Neuronal stem cell (in vitro differentiated cells): ENCODE data around the gene EGLN2.
"Not testable (repeated sequence)": the region's sequence is repeated elsewhere in the genome, so short reads cannot be mapped to it uniquely, and the experiment has no call there.

ENCODE experiments used
- DNase-seq: peaks from one replicate; pipeline ENCODE4 v3.0.0-alpha.2; 2013; ENCODE audit warnings: low spot score
- H2AFZ ChIP-seq: one replicate; pipeline ENCODE4 v1.6.1; 2013; ENCODE audit warnings: mild to moderate bottlenecking, low read length, inconsistent platforms
- H2AK5ac ChIP-seq: 2 replicates; pipeline ENCODE4 v1.6.1; 2013; ENCODE audit warnings: low read depth, mild to moderate bottlenecking, inconsistent platforms, low read length, moderate library complexity, mixed read lengths
- H2BK120ac ChIP-seq: 2 replicates; pipeline ENCODE4 v1.6.1; 2013; ENCODE audit warnings: low read depth, mild to moderate bottlenecking, inconsistent platforms, low read length, moderate library complexity, mixed read lengths
- H2BK12ac ChIP-seq: one replicate; pipeline ENCODE4 v1.6.1; 2013; ENCODE audit warnings: low read length, inconsistent platforms
- H2BK15ac ChIP-seq: 2 replicates; pipeline ENCODE4 v1.6.1; 2013; ENCODE audit warnings: mild to moderate bottlenecking, low read length, inconsistent platforms, mixed read lengths
- H2BK5ac ChIP-seq: one replicate; pipeline ENCODE4 v1.6.1; 2013; ENCODE audit warnings: inconsistent platforms, mild to moderate bottlenecking, low read length, moderate library complexity
- H3K14ac ChIP-seq: one replicate; pipeline ENCODE4 v1.6.1; 2013; ENCODE audit warnings: low read length, inconsistent platforms
- H3K18ac ChIP-seq: 2 replicates; pipeline ENCODE4 v1.6.1; 2013; ENCODE audit warnings: low read length, inconsistent platforms
- H3K23ac ChIP-seq: 2 replicates; pipeline ENCODE4 v1.6.1; 2013; ENCODE audit warnings: low read depth, mild to moderate bottlenecking, mixed read lengths, low read length, inconsistent platforms; ENCODE audit not compliant: poor library complexity
- H3K27ac ChIP-seq: replicated peaks from 3 replicates; pipeline ENCODE4 v1.5.1; 2013; ENCODE audit warnings: low read length, inconsistent platforms
- H3K27me3 ChIP-seq, 3 experiments: 2 replicates each; pipeline ENCODE4 v1.6.1; 2013; ENCODE audit warnings: low read length in 3 of 3, mild to moderate bottlenecking in 2 of 3, inconsistent platforms in 1 of 3, low read depth in 1 of 3, mixed read lengths in 1 of 3, moderate library complexity in 1 of 3; ENCODE audit not compliant: control insufficient read depth in 3 of 3, insufficient read depth in 3 of 3
- H3K36me3 ChIP-seq, 2 donors: replicated peaks in 1 of 2; 2 replicates each; pipeline ENCODE4 v1.6.1; 2013; ENCODE audit warnings: low read length in 2 of 2; ENCODE audit not compliant: control insufficient read depth in 2 of 2, insufficient read depth in 2 of 2
- H3K4ac ChIP-seq: 2 replicates; pipeline ENCODE4 v1.6.1; 2013; ENCODE audit warnings: inconsistent platforms, mild to moderate bottlenecking, low read length, moderate library complexity
- H3K4me1 ChIP-seq, 2 donors: 1 replicate in 1 of 2; 2 replicates in 1 of 2; pipeline ENCODE4 v1.6.1; 2013; ENCODE audit warnings: low read length in 2 of 2, low read depth in 1 of 2; ENCODE audit not compliant: control insufficient read depth in 2 of 2, insufficient read depth in 1 of 2
- H3K4me2 ChIP-seq: one replicate; pipeline ENCODE4 v1.6.1; 2013; ENCODE audit warnings: mild to moderate bottlenecking, low read length, inconsistent platforms; ENCODE audit not compliant: insufficient read depth, poor library complexity, severe bottlenecking
- H3K4me3 ChIP-seq, 2 donors: 2 replicates each; pipeline ENCODE4 v1.5.1; 2013; ENCODE audit warnings: low read length in 2 of 2, mild to moderate bottlenecking in 2 of 2, inconsistent platforms in 1 of 2, moderate library complexity in 1 of 2
- H3K79me1 ChIP-seq: one replicate; pipeline ENCODE4 v1.6.1; 2013; ENCODE audit warnings: low read depth, mild to moderate bottlenecking, inconsistent platforms, low read length, moderate library complexity
- H3K9ac ChIP-seq: one replicate; pipeline ENCODE4 v1.6.1; 2013; ENCODE audit warnings: mild to moderate bottlenecking, low read depth, low read length, inconsistent platforms; ENCODE audit not compliant: poor library complexity
- H3K9me3 ChIP-seq, 2 donors: replicated peaks in 1 of 2; 2 replicates each; pipeline versions ENCODE3 to v1.6.1; 2013; ENCODE audit warnings: low read length in 2 of 2, mild to moderate bottlenecking in 2 of 2, inconsistent platforms in 1 of 2, low read depth in 1 of 2, mixed read lengths in 1 of 2, moderate library complexity in 1 of 2; ENCODE audit not compliant: control insufficient read depth in 2 of 2, insufficient read depth in 1 of 2
- H4K8ac ChIP-seq: one replicate; pipeline ENCODE4 v1.6.1; 2013; ENCODE audit warnings: low read depth, mild to moderate bottlenecking, inconsistent platforms, low read length, moderate library complexity
- H4K91ac ChIP-seq: one replicate; pipeline ENCODE4 v1.6.1; 2013; ENCODE audit warnings: low read length, low read depth, mild to moderate bottlenecking, inconsistent platforms; ENCODE audit not compliant: poor library complexity
- WGBS, 2 donors: extraction: QIAGEN DNeasy Blood & Tissue Kit; methylation state at CpG; one replicate each; pipeline ENCODE4 v1.1.7; 2013; ENCODE audit warnings: missing lambda C conversion rate in 2 of 2, mixed read lengths in 1 of 2; ENCODE audit not compliant: insufficient read length in 2 of 2, insufficient replicate concordance in 1 of 2; ENCODE audit errors: extremely low coverage in 2 of 2; 5-methylcytosine and 5-hydroxymethylcytosine counted together

EGLN2 gene

DNA sequence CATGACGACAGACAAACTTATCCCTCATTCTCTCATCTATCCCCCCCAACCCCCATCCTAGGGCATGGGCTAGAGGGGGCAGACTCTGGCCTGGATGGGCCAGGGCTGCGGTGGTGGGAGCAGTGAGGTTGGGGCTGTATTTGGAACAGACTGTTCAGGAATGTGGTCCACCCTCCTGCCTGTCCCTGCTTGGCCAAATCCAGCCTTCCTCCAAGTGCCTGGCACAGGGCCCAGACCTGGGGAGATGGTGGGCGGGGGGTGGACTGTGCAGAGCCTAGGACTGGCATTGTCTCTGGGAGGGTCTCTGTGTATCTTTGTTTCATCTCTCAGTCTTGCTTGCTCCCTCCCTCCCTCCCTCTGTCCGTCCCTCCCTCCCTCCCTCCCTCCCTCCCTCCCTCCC, 14.2 kb downstream of the EGLN2 start:
- Histone ChIP-seq H3K9me3 (no peaks in the 10 kb centered on the region), H3K4me1 (peaks cover 7 to 13% of the 10 kb centered on the region in 2 donors), H3K4ac (no peak overlapping the region), H3K27ac (no peak overlapping the region), H2AK5ac (peak overlapping the region; percentile 49), H3K4me3 (no peak overlapping the region), H3K4me2 (no peak overlapping the region), H3K18ac (no peak overlapping the region), H3K9ac (no peak overlapping the region), H3K14ac (no peak overlapping the region), H4K8ac (no peak overlapping the region), H3K23ac (no peak overlapping the region), H2BK120ac (no peak overlapping the region), H2BK5ac (no peak overlapping the region), H4K91ac (no peak overlapping the region), H3K79me1 (peaks cover 2% of the 10 kb centered on the region), H3K36me3 (peaks cover 10 to 21% of the 10 kb centered on the region in 2 donors), H2AFZ (no peak overlapping the region), H2BK15ac (no peak overlapping the region), H3K27me3 (no peaks in the 10 kb centered on the region), H2BK12ac (no peak overlapping the region)
- no peak for DNase-seq
- WGBS, 2 donors: no CpG with 5 or more reads among the region's 4 CpGs

DNA sequence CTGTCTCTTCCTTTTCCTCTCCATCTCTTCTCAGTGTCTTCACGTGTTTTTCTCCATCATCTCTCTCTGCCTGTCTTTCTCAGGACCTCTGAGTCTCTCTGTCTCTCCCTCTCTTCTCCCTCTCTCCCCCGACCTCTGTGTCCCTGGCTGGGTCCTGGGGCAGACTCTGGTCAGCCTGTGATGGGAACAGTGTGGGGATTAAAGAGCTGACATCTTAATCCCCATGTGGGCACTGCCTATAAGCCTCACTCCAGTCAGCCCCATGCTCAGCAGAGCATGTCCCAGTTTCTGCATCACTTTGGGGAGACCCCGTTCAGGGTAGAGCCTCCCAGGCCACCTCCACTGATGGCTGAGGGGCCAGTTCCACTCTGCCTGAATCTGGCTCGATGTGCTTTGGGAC, 16.2 kb downstream of the EGLN2 start:
- WGBS, 2 donors: no CpG with 5 or more reads among the region's 4 CpGs
- H3K14ac ChIP-seq: no peak overlapping the region

DNA sequence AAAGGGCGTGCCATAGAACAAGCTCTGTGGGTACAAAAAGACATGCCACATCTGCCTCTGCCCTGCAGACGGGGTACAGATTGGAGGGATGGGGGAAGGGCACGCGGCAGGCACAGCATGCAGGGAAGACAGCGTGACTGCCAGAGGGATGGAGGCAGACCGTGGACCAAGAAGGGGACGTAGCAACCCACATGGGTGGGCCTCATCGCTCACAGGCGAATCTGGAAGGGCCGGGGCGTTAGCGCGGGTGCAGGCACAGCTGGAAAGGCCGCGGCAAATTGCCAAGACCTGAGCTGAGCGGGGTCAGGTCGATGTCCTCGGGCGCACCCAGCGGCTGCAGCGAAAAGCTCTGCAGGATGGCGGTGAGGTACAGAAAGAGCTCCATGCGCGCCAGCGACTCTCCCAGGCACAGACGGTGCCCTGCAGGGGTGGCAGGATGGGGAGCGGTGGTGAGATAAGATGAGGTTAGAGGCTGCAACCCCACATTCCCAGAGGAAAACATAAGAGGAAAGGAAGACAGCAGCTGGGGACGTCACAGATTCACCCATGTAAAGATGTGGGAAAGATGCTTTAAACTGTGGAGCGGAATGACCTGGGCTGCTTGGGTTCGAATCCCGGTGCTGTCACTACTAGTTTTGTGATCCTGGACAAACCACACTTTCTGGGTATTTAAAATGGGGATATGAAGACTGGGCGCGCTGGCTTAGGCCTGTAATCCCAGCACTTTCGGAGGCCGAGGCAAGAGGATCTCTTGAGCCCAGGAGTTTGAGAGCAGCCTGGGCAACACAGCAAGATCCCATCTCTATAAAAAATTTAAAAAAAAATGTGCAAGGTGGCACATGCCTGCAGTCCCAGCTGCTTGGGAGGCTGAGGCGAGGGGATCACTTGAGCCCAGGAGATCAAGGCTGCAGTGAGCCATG, 19.7 kb downstream of the EGLN2 start:
- DNase-seq, H3K4ac ChIP-seq, H3K36me3 ChIP-seq, H4K8ac ChIP-seq, H3K27ac ChIP-seq, H2AK5ac ChIP-seq, H3K9ac ChIP-seq, H3K4me1 ChIP-seq, H2BK5ac ChIP-seq, H3K9me3 ChIP-seq, H2BK12ac ChIP-seq, H3K79me1 ChIP-seq, H2BK15ac ChIP-seq, H3K23ac ChIP-seq, H2BK120ac ChIP-seq, H4K91ac ChIP-seq, H3K14ac ChIP-seq, H3K27me3 ChIP-seq: not testable (repeated sequence)
- Histone ChIP-seq H3K4me3 (peak overlapping the region; percentile 45 to 68), H2AFZ (peak overlapping the region; percentile 92), H3K4me2 (peak overlapping the region; percentile 2), H3K18ac (peak overlapping the region; percentile 55)
- WGBS, 2 donors: no CpG with 5 or more reads among the region's 36 CpGs

More for the DNA sequence above, 16.2 kb downstream of the EGLN2 start:
- peaks cover 6 to 10% of the 10 kb centered on the region in 2 donors for H3K4me1 ChIP-seq
- no peak overlapping the region for H3K23ac ChIP-seq
- H3K27me3 ChIP-seq: no peaks in the 10 kb centered on the region
- H3K4me3 ChIP-seq: no peak overlapping the region
- no peak overlapping the region for H3K27ac ChIP-seq
- no peak overlapping the region for H2BK5ac ChIP-seq
- no peak overlapping the region for H3K4me2 ChIP-seq
- no peak overlapping the region for H4K91ac ChIP-seq
- H2BK12ac ChIP-seq: peak overlapping the region; percentile 41
- H2BK15ac ChIP-seq: no peak overlapping the region
- H4K8ac ChIP-seq: no peak overlapping the region
- no peaks in the 10 kb centered on the region for H3K79me1 ChIP-seq
- H3K18ac ChIP-seq: no peak overlapping the region
- H2AFZ ChIP-seq: no peak overlapping the region
- H3K36me3 ChIP-seq: peaks cover 0 to under 1% of the 10 kb centered on the region in 2 donors
- no peak overlapping the region for H2BK120ac ChIP-seq
- no peak for DNase-seq
- no peak overlapping the region for H3K4ac ChIP-seq
- no peaks in the 10 kb centered on the region for H3K9me3 ChIP-seq
- no peak overlapping the region for H3K9ac ChIP-seq
- no peak overlapping the region for H2AK5ac ChIP-seq

DNA sequence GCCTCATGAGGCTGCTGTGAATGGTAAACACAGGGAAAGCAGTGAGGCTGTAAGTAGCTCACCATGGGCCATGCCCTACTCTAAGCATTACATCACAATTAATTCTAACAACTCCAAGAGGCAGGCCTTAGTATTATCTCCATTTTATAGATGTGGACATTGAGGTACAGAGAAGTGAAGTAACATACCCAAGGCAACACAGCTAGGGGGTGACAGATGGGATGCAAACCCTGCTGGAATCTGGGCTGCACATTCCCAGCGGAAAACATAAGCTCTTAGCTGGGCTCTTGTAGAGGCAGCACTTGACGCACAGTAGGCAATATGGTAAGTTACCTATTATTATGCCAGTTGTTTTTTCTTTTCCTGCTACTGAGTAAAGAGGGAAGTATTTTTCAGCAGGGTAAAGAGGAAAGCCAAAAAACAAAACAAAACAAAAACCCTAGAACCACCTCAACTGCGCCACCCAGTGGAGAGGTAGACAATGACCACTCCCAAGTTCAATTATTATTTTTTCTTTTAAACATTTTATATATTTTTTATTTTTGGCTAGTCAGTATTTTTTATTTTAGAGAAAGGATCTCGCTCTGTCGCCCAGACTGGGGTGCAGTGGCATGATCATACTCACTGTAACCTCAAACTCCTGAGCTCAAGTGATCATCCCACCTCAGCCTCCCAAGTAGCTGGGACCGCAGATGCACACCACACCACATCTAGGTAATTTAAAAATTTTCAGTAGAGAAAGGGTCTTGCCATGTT, 20.7 kb downstream of the EGLN2 start:
- H3K27ac ChIP-seq, H2BK15ac ChIP-seq, H2AK5ac ChIP-seq, H2BK120ac ChIP-seq, H3K4me2 ChIP-seq, H2BK12ac ChIP-seq, H4K8ac ChIP-seq, H3K27me3 ChIP-seq, H3K79me1 ChIP-seq, H4K91ac ChIP-seq, H3K4me3 ChIP-seq, H3K36me3 ChIP-seq, H3K18ac ChIP-seq, H3K9ac ChIP-seq, H3K4ac ChIP-seq, H3K4me1 ChIP-seq, H3K23ac ChIP-seq, H3K14ac ChIP-seq, H2BK5ac ChIP-seq, H3K9me3 ChIP-seq, H2AFZ ChIP-seq, DNase-seq: not testable (repeated sequence)
- WGBS, 2 donors: no CpG with 5 or more reads among the region's 6 CpGs
